NCI-H2196 (cell line): Measurements from ENCODE around the gene GCK.
A peak's percentile ranks its signal among the peaks of the same experiment; 100 is the strongest.
"Not testable (repeated sequence)": the region's sequence is repeated elsewhere in the genome, so short reads cannot be mapped to it uniquely, and the experiment has no call there.

ENCODE experiments used
- DNase-seq: peaks from one replicate; lab custom pipeline; 2025; ENCODE audit not compliant: unreplicated experiment; lab: John Stamatoyannopoulos, UW

The GCK gene

DNA sequence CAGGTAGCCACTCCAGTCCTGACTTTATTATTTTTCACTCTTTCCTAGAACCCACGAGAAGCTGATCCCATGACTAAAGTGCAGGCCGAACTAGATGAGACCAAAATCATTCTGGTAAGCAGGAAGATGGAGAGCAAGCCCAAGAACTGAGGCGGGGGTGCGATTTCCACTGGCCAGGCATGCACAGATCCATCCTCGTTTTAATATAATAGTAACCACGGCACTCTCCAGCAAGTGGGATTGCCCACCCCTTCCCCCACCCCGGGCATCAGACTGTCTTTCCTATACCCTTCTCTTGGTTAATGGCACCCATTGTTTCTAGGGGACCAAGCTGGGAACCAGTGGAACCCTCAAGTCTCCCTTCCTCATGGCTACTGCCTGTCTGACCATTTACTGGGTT lies 18.8 kb upstream of the GCK start:
- no peak for DNase-seq

DNA sequence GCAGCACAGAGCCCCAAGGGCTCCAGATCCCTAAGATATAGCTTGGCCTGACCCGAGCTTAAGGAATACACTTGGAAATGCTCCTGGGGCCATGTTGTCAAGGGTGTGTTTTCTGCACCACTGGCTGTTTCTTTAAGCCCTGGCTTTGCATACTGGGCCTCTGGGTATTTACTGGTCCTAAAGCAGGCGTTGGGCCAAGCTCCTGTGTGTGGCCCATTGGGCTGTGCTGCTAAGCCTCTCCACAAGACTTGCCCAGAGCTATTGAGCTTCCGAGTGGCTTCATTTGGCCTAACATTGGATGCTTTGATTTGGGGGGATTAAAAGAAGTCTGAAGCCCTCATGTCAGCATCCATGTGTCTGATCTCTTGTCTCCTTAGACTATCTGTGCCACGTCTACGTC lies 16.8 kb upstream of the GCK start:
- DNase-seq: no peak

DNA sequence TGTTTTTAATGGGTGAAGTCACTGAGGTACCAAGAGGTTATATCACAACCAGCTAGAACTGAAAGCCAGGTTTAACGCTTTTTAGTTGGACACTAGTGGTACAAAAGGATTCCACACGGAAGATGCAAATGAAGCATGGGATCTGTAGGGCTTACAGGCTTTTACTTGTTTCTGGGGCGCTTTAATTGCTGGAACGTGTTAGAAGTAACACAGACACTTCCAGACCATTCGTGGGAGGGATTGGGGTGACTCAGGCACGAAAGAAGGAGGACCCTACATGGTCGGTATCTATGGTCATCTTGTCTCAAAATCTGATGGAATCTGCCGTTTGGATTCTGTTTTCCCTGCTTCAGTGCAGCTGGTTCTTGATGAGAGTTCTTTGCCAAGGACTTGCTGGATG lies 12.6 kb upstream of the GCK start:
- no peak for DNase-seq

DNA sequence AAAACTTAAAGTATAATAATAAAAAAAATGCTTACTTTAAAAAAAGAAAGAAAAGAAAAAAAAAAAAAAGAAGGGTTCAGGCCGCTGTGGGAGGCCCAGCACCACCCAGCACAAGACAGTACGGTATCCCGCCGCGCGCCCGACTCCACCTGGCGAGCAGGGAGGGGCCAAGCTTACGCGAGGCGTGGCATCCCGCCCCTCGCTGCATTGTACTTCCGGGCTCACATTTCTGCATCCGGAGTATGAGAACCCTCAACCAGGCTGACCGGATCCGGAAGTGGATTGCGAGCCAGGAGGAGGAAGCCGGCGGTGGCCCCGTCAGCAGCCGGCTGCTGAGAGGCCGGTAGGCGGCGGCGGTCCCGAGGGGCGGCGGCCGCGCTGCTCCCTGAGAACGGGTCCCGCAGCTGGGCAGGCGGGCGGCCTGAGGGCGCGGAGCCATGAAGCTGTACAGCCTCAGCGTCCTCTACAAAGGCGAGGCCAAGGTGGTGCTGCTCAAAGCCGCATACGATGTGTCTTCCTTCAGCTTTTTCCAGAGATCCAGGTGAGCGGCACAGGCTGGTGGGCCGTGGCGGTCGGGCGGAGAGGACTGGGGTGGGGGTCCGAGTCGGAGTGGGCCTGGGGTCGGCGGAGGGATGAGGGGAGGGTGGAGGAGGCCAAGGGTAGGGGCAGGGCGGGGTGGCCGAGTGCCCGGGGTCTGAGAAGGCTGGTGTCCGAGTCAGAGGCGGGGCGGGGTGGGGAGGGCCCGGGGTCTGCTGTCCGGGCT lies 11.6 kb upstream of the GCK start, which contains the start of gene YKT6:
TSS of gene YKT6 (plus strand) at position 280 of the 763 bp plus-strand sequence. CDS start at position 438, 158 bp downstream.
- peak; percentile 97 for DNase-seq

DNA sequence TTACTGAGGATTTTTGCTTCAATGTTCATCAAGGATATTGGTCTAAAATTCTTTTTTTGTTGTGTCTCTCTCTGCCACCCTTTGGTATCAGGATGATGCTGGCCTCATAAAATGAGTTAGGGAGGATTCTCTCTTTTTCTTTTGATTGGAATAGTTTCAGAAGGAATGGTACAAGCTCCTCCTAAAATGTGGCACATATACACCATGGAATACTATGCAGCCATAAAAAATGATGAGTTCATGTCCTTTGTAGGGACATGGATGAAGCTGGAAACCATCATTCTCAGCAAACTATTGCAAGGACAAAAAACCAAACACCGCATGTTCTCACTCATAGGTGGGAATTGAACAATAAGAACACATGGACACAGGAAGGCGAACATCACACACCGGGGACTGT lies 10.9 kb upstream of the GCK start:
- DNase-seq: not testable (repeated sequence)

DNA sequence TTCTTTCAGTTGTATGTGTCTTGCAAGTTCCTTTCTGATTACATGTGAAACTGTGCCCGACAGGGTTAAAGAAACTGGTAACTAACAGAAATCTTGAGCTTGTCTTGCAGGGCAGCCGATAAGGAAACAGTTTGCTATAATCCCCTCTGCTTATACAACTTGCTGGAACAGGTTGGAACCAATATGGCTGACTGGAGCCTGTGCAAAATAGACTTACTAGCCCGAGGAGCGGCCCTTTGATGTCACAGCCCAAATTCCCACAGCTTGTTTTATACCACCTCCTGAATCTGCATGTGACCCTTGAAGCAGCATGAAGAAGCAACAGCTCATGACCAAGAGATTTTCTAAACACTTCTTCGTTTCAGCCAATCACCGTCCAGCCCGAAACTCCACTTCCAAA lies 8.2 kb upstream of the GCK start:
- DNase-seq: no peak

DNA sequence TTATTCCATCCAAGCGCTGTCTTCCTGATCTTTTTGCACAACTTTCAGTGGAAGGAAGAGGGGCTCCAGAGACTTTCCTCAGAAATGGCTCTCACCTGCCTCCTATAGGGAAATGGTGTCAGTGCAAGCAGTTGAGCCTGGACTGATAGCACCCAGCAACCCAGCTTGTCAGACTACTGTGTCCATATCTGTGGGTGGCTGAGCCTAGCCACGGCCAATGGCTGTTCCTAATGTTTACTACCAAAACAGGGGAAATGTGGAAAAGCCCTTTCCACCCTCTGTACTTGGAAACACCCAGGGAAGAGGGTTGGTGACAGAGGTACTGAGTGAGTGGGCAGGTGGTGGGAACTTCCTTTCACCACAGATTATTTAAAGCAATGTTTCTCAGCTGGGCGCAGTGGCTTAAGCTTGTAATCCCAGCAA lies 7.2 kb upstream of the GCK start:
- DNase-seq: peak; percentile 45

DNA sequence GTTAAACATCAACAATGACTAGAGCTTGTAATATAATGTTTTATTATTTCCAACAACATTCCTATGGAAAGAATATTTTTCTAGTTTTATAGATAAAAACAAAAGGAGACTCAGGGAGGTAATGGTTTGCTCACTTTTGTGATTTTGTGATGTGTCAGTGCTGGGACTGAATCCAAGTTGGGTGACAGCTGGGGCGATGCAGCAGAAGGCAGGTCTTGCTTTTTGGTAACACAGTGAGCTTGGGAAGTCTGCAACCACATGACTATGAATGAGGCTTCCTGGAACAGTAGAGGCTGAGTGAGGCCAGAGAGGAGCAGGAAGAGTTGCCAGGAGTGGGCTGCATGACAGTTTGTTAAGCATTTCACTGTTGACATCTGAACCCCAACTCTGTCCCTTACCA lies 6.7 kb upstream of the GCK start:
- DNase-seq: no peak

DNA sequence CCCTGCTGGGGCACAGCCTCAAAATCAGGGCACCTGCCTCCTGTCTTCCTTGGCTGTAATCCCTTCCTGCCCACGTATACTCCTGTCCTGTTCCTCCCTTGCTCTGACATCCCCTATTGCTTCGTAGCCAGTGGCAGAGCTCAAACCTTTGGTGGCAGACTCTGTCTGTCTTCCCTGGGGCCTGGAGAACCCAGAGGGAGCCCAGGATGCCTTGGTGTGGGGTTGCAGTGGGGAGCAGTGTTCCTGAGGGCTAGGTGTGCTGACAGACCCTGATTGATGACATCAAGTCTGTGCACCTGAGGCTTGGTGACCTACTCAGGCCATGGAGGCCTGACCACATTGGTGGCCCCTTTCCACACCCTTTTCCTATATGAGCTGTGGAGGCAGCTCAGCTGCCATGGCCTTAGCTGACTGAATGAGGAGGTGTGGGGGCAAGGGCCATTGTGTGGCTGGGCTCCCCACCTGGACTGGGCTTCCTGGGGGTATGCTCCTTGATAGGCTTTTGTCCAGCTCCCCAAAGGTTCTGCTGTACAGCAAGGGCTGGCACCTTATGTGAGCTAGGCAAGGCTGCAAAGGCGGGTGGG lies 5.4 kb upstream of the GCK start:
- no peak for DNase-seq

DNA sequence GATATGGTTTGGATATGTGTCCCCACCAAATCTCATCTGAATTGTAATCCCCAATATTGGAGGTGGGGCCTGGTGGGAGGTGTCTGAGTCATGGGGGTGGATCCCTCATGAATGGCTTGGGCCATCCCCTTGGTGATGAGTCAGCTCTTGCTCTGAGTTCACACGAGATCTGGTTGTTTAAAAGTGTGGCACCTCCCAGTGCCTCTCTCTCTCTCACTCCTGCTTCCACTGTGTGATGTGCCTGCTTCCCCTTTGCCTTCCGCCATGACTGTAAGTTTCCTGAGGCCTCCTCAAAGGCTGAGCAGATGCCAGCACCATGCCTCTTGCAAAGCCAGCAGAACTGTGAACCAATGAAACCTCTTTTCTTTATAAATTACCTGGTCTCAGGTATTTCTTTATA lies 4.8 kb upstream of the GCK start:
- DNase-seq: no peak

DNA sequence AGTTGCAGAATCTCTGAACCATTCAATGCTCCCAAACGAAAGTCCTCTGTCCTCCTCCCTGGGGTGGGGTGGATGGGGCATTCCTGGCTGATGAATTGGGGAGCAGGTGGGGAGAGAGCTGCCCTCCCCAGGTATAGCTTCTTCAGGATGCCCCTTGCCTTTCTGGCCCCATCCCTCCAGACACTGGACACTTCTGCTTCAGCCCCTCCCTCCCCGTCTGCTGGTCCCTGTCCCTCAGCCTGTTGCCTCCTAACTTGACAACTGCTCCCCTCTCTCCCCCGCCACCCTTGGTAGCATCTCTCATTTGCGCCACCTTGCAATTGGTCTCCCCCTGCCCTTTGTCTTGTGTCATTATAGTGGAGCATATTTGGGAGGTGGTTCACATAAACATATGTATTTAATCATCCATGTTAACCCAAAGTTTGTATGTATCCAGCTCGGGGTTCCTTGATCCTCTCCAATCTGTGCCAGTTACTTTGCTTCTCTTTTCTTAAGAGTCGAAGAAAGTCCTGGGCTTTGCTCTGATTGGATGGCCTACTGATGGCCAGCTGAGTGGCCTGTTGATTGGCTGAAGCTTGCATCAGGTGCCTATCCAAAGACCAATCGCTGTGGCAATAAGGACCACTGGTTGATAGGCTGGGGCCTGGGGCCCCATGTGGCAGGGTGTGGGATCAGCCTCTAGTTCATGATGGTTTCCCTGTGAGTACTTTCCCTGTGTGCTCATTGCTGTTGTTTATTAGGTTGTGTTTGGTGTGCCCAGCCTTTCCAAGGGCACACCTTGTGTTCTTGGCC lies 4.0 kb upstream of the GCK start:
- no peak for DNase-seq

DNA sequence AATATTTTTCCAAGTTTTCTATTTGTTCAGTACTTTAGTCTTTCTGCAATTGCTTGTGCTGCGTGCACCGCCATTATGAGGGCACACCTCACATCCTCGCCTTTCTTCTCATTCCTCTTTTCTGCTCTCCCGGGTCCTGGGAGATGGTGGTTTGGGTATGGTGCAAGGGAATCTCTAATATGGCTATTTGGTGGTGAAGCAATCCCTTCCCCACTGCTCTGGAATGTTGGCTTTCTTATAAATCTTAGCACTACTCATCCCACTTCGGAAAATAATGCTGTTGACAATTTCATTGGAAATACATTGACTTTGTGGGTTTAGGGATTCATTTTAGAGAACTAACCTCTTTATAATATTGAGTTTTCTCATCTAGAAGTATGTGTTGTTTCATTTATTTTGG lies 1.9 kb upstream of the GCK start:
- no peak for DNase-seq

DNA sequence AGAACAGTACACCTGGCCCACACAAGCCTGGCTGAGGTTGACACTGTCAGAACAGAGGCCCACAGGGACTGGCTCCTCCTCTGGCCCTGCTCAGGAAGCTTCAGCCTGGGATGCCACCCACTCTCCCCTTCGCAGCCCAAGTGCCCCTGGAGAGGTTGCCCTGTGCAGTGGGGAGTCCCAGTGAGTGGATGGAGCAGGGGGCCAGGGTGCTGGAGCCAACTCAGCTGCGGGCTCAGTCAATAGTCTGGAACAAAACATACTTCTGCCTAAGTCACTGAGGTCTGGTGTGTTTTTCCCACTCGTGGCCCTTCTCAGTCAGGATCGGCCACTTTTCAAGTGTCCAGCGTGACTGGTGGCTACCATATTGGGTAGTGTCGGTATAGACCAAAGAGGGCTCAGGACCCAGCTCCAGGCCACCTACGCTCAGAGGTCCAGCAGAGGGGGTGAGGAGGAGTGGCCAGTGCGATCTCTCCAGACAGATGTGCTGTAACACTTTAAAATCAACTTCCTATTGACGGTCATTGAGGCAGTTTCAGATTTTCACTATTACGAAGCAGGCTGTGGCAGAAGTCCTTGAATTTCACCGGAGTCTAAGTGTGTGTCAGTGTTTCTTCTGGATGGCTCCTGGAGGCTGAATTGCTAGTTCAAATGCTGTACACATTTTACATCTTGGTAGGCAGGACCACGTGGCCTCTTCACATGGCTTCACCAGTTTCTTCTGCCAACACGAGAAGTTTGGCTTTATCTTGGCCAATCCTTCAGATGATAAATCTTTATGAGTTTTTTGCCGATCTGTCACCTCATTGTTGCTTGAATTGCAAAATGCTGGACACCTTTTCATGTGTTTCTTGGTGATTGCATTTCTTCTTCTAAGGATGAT lies 994 bp upstream of the GCK start:
- DNase-seq: no peak

DNA sequence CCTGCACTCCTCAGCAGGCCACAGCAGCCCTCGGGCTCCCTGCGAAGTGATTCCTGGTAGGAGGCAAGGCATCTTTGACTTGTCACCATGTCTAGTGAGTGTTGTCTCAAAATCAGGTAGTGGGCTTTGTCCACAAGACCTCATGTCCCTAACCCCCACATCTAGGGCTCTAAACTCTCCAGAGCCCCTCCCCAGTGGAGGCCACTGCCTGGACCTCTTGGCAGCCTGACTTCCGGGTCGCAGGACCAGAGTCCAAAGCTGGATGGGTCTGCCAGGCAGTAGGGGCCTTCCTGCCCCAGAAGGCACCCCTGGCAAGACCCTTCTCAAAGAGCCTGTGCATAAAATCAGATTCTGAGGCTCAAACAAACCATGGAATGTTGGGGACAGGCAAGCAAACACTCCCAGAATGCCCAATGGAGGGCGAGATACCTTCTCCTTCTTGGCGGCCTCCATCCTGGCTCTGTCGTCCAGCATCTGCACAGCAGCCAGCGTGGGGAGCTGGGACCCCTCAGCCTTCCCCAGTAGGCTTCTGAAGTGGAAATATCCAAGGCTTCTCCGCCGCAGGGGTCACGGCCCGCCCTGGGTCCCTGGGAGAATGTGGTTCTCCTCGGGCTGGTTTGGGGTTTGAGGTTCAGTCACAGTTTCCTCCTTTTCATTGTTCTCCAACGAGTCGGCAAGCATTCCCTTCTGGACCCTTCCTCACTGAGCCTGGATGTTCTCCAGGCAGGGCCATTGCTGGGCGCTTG lies 586 bp downstream of the GCK start:
- no peak for DNase-seq

DNA sequence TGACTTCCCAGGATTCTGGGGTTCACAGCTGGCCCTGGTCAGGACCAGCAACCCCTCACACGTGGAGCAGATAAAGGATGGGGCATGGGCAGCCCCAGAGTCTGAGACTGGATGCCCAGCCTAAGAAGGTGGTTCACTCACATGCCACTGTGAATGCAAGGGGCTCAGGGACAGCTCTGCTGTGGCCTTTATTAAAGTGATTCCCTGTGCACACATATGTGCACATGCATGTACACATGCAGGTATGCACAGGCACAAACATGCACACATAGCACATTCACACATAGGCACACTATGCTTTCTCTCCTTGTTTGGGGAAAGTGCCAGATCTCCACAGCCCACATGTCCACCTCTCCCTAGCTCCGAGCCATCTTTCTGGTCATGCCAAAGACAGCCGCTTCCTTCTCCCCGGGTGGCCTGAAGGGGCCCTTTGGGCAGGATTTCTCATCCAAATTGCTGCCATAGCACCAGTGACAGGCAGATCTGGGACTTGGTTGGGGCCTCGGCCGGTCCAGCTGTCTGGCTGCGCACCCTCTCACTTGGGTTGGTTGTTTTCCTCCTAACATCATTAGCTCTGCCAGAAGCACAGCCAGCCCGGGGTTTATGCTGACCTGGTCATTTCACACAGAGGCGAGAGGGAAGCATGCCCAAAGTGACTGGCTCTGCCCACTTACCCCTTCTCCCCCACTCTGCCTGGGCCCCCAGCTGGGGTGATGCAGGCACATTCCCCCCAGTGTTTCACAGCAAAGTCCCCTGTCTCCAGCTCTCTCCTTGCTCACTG lies 1.4 kb downstream of the GCK start:
- no peak for DNase-seq

DNA sequence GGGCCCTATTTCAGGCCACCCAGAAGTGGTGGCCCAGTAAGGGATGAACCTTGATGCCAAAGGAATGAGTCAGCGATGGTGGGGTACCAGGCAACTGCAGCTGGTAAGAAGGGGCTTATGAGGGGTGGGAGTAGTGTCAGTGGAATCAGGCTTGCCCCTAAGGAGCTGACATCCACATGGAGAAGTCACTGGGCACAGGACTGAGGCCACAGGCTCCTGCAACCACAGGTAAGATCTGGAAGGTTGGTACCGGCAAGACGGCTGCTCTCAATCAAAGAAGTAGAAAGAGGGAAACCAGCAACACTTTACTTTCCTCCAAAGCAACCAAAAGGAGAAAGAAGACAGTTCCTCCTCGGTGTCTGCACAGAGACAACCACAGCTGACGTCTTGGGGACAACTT lies 2.5 kb downstream of the GCK start:
- no peak for DNase-seq

DNA sequence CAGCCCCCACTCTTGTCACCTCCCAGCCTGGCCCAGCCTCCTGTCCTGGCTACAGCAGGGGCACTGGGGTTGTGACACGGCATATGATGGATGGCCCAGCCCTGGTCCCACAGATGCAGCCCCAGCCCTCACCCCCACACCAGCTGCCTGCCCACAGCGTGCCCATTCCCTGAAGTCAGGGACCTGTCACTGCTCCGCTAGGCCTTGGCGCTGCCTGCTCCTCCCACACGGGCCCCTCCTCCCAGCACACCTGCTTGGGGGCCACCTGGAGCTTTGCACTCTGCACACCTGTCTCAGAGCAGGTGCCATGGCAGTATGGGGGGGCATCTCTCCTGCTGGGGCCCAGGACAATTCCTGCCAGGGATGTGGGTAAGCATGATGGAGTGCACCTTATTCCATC lies 3.5 kb downstream of the GCK start:
- peak; percentile 7 for DNase-seq

DNA sequence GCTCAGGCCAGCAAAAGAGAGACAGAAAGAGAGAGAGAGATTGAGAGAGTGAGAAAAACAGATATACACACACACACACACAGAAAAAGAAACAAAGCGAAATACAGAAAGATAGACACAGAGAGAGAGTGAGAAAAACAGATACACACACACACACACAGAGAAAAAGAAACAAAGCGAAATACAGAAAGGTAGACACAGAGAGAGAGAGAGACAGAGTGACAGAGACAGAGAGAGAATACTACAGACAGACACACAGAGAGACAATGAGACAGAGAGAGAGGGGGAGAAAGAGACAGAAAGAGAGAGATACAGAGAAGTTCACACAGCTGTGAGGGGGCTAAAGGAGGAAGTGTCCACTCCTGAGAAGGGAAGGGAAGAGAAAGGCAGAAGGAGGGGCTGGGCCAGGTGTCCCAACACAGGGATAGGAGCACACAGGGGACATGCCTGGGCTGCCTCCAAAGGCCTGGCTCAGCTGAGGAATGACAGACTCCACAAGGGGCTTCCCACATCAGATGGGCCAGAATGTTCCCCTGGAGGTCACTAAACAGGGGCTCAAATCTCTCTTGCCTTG lies 4.3 kb downstream of the GCK start:
- no peak for DNase-seq

DNA sequence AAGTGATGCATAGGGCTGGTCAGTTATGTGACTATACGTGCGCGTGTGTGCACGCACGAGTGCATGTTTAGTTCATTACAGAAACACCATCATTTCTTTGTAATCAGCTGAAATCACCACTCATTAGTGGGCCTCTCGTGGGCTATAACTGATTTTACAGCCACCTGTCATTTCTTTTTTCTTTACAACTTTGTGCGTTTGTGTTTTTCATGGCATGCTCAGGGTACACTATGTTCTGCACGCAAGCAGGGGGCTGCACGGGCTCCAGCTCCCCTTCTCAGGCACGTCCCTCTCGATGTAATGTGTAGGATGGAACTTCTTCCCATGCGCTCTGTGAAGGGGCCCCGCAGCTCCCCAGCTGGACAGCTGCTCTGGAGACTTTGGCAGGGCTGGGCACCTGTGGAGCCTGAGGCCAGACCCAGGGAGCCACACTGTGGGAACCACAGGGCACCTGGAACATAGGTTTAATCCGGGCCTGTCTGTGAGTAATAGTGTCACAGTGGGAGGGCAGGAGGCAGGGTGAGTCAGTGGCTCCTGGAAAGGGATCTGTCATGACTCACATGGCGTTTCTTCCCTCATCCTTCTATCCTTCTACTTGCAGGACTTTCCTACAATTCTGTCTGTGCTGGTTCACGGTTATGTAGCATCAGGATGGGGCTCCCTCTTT lies 4.9 kb downstream of the GCK start:
- no peak for DNase-seq
